SK-N-SH treated with all-trans-retinoic acid at 6 μM for 48 hours (cell line): Measurements from ENCODE around the gene SDR42E2.

Experiments
- ATAC-seq: fragments of 200-7000 bp; cut with Tn5 transposase; 3 replicates; pipeline ENCODE4 v1.9.1; 2020; ENCODE audit warnings: mild to moderate bottlenecking, moderate library complexity
- BACH2 ChIP-seq: fragments of 250-450 bp; sonication (Bioruptor Pico); IDR thresholded peaks from 2 replicates; pipeline ENCODE4 v1.9.0; 2021; ENCODE audit warnings: mild to moderate bottlenecking, borderline replicate concordance
- CSDC2 ChIP-seq: fragments of 250-450 bp; sonication (Bioruptor Pico); IDR thresholded peaks from 2 replicates; pipeline ENCODE4 v1.5.0; 2020; ENCODE audit warnings: mild to moderate bottlenecking, moderate library complexity
- ESRRG ChIP-seq: fragments of 250-450 bp; sonication (Bioruptor Pico); IDR thresholded peaks from 2 replicates; pipeline ENCODE4 v1.6.1; 2021; ENCODE audit warnings: mild to moderate bottlenecking
- GLIS3 ChIP-seq: fragments of 250-450 bp; sonication (Bioruptor Pico); IDR thresholded peaks from 2 replicates; pipeline ENCODE4 v1.5.0; 2020; ENCODE audit warnings: mild to moderate bottlenecking, moderate library complexity
- ISL1 ChIP-seq: fragments of 250-450 bp; sonication (Bioruptor Pico); IDR thresholded peaks from 2 replicates; pipeline ENCODE4 v2.1.2; 2022; ENCODE audit warnings: mild to moderate bottlenecking, moderate library complexity
- OSR1 ChIP-seq: fragments of 250-450 bp; sonication (Bioruptor Pico); IDR thresholded peaks from 2 replicates; pipeline ENCODE4 v1.8.0; 2022; ENCODE audit warnings: moderate library complexity, mild to moderate bottlenecking, inconsistent platforms
- PPARA ChIP-seq: fragments of 250-450 bp; sonication (Bioruptor Pico); IDR thresholded peaks from 2 replicates; pipeline ENCODE4 v1.5.0; 2020; ENCODE audit warnings: mild to moderate bottlenecking, borderline replicate concordance
- RARB ChIP-seq: fragments of 250-450 bp; sonication (Bioruptor Pico); IDR thresholded peaks from 2 replicates; pipeline ENCODE4 v1.8.0; 2021; ENCODE audit warnings: mild to moderate bottlenecking, moderate library complexity
- SNAI2 ChIP-seq: fragments of 250-450 bp; sonication (Bioruptor Pico); IDR thresholded peaks from 2 replicates; pipeline ENCODE4 v1.5.0; 2020; ENCODE audit warnings: mild to moderate bottlenecking, moderate library complexity
- TCF4 ChIP-seq: fragments of 250-450 bp; sonication (Bioruptor Pico); IDR thresholded peaks from 2 replicates; pipeline ENCODE4 v1.8.0; 2021; ENCODE audit warnings: mild to moderate bottlenecking, moderate library complexity, borderline replicate concordance
- TOX ChIP-seq: fragments of 250-450 bp; sonication (Bioruptor Pico); IDR thresholded peaks from 2 replicates; pipeline ENCODE4 v1.8.0; 2021; ENCODE audit warnings: mild to moderate bottlenecking, moderate library complexity, borderline replicate concordance
- ZC3H10 ChIP-seq: fragments of 250-450 bp; sonication (Bioruptor Pico); IDR thresholded peaks from 2 replicates; pipeline ENCODE4 v1.5.1; 2021; ENCODE audit warnings: mild to moderate bottlenecking, moderate library complexity
- ZFP3 ChIP-seq: fragments of 250-450 bp; sonication (Bioruptor Pico); IDR thresholded peaks from 2 replicates; pipeline ENCODE4 v1.5.0; 2020; ENCODE audit warnings: mild to moderate bottlenecking, moderate library complexity
- ZFP30 ChIP-seq: fragments of 450-650 bp; formaldehyde crosslinking; IDR thresholded peaks from 2 replicates; pipeline ENCODE4 v1.5.0; 2022; ENCODE audit warnings: mild to moderate bottlenecking, moderate library complexity
- ZNF565 ChIP-seq: fragments of 450-650 bp; formaldehyde crosslinking; conservative IDR thresholded peaks from 2 replicates; pipeline ENCODE4 v1.5.0; 2020; ENCODE audit warnings: low read depth, mild to moderate bottlenecking, moderate library complexity
- ZNF70 ChIP-seq: fragments of 450-650 bp; formaldehyde crosslinking; IDR thresholded peaks from 2 replicates; pipeline ENCODE4 v1.5.0; 2020; ENCODE audit warnings: mild to moderate bottlenecking, moderate library complexity
- ZNF8 ChIP-seq: fragments of 450-650 bp; formaldehyde crosslinking; IDR thresholded peaks from 2 replicates; pipeline ENCODE4 v1.5.0; 2020; ENCODE audit warnings: mild to moderate bottlenecking, moderate library complexity
- TF ChIP-seq, protein P1 (sequence below): fragments of 250-450 bp; sonication (Bioruptor Pico); IDR thresholded peaks from 2 replicates; pipeline ENCODE4 v1.5.1; 2021; ENCODE audit warnings: mild to moderate bottlenecking, moderate library complexity
- TF ChIP-seq, protein P2 (sequence below): fragments of 250-450 bp; sonication (Bioruptor Pico); IDR thresholded peaks from 2 replicates; pipeline ENCODE4 v1.5.0; 2020; ENCODE audit warnings: mild to moderate bottlenecking, moderate library complexity
- TF ChIP-seq, protein P3 (sequence below): fragments of 250-450 bp; sonication (Bioruptor Pico); IDR thresholded peaks from 2 replicates; pipeline ENCODE4 v1.5.1; 2020; ENCODE audit warnings: low read depth, mild to moderate bottlenecking, moderate library complexity
- TF ChIP-seq, protein P4 (sequence below): fragments of 250-450 bp; sonication (Bioruptor Pico); IDR thresholded peaks from 2 replicates; pipeline ENCODE4 v1.8.0; 2021; ENCODE audit warnings: low read depth, mild to moderate bottlenecking, moderate library complexity, borderline replicate concordance

Gene SDR42E2

DNA sequence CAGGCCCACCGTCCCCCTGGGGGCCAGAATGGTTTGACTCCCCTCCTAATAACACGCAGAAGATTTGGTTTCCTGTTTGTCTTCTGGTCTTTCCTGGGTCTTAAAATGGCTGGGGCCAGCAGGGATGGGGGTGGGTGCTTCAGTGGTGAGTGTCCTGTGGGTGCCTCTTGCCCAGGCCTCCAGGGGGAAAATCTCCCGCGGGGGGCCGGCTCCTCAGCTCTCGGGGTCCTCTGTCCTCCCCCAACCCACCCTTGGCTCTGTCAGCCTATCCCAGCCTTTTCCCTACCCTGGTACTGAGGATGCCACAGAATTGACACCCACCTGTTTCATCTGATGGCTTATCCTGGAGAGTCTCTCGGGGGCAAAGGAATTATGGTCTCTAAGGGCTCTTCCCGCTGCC is 23.8 kb upstream of the SDR42E2 start:
- TF ChIP-seq PPARA (CRISPR knock-in tag), result no peak
- no peak for TF ChIP-seq TOX (CRISPR knock-in tag)
- no peak for TF ChIP-seq ZNF8 (CRISPR knock-in tag)
- TF ChIP-seq BACH2 (CRISPR knock-in tag), result no peak
- no peak for TF ChIP-seq ZC3H10 (CRISPR knock-in tag)
- TF ChIP-seq, protein P1, sequence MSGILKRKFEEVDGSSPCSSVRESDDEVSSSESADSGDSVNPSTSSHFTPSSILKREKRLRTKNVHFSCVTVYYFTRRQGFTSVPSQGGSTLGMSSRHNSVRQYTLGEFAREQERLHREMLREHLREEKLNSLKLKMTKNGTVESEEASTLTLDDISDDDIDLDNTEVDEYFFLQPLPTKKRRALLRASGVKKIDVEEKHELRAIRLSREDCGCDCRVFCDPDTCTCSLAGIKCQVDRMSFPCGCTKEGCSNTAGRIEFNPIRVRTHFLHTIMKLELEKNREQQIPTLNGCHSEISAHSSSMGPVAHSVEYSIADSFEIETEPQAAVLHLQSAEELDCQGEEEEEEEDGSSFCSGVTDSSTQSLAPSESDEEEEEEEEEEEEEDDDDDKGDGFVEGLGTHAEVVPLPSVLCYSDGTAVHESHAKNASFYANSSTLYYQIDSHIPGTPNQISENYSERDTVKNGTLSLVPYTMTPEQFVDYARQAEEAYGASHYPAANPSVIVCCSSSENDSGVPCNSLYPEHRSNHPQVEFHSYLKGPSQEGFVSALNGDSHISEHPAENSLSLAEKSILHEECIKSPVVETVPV (CRISPR knock-in tag), result no peak
- ATAC-seq, result no peak

DNA sequence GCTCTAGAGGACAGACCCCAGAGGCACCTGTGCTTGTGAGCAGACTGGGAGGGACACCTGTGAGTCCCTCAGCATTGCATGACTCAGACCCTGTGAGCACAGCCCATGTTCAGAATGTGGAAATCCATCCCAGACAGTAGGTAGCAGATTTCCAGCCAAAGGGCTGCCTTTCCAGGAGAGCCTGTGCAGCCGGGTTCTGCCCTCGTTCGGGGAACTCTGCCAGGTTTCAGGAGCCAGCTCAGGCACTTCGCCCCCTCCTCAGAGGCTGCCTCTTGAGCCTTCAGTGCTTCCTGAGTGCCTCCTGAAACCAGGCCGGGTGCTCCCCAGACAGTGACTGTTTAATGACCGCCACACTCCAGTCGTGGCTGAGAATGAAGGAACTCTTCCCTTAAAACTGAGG is 23.3 kb upstream of the SDR42E2 start:
- ATAC-seq, result no peak
- TF ChIP-seq, protein P2, sequence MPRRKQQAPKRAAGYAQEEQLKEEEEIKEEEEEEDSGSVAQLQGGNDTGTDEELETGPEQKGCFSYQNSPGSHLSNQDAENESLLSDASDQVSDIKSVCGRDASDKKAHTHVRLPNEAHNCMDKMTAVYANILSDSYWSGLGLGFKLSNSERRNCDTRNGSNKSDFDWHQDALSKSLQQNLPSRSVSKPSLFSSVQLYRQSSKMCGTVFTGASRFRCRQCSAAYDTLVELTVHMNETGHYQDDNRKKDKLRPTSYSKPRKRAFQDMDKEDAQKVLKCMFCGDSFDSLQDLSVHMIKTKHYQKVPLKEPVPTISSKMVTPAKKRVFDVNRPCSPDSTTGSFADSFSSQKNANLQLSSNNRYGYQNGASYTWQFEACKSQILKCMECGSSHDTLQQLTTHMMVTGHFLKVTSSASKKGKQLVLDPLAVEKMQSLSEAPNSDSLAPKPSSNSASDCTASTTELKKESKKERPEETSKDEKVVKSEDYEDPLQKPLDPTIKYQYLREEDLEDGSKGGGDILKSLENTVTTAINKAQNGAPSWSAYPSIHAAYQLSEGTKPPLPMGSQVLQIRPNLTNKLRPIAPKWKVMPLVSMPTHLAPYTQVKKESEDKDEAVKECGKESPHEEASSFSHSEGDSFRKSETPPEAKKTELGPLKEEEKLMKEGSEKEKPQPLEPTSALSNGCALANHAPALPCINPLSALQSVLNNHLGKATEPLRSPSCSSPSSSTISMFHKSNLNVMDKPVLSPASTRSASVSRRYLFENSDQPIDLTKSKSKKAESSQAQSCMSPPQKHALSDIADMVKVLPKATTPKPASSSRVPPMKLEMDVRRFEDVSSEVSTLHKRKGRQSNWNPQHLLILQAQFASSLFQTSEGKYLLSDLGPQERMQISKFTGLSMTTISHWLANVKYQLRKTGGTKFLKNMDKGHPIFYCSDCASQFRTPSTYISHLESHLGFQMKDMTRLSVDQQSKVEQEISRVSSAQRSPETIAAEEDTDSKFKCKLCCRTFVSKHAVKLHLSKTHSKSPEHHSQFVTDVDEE (CRISPR knock-in tag), result no peak
- TF ChIP-seq, protein P3, sequence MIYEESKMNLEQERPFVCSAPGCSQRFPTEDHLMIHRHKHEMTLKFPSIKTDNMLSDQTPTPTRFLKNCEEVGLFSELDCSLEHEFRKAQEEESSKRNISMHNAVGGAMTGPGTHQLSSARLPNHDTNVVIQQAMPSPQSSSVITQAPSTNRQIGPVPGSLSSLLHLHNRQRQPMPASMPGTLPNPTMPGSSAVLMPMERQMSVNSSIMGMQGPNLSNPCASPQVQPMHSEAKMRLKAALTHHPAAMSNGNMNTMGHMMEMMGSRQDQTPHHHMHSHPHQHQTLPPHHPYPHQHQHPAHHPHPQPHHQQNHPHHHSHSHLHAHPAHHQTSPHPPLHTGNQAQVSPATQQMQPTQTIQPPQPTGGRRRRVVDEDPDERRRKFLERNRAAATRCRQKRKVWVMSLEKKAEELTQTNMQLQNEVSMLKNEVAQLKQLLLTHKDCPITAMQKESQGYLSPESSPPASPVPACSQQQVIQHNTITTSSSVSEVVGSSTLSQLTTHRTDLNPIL (CRISPR knock-in tag), result no peak
- TF ChIP-seq RARB (CRISPR knock-in tag), result no peak
- no peak for TF ChIP-seq TCF4 (CRISPR knock-in tag)
- TF ChIP-seq TOX (CRISPR knock-in tag), result no peak
- TF ChIP-seq ZFP3, result no peak
- TF ChIP-seq GLIS3, result no peak
- TF ChIP-seq OSR1, result no peak
- TF ChIP-seq, protein P4, sequence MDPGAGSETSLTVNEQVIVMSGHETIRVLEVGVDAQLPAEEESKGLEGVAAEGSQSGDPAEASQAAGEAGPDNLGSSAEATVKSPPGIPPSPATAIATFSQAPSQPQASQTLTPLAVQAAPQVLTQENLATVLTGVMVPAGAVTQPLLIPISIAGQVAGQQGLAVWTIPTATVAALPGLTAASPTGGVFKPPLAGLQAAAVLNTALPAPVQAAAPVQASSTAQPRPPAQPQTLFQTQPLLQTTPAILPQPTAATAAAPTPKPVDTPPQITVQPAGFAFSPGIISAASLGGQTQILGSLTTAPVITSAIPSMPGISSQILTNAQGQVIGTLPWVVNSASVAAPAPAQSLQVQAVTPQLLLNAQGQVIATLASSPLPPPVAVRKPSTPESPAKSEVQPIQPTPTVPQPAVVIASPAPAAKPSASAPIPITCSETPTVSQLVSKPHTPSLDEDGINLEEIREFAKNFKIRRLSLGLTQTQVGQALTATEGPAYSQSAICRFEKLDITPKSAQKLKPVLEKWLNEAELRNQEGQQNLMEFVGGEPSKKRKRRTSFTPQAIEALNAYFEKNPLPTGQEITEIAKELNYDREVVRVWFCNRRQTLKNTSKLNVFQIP, result no peak
- no peak for TF ChIP-seq ZNF8 (CRISPR knock-in tag)
- TF ChIP-seq CSDC2 (CRISPR knock-in tag), result no peak
- no peak for TF ChIP-seq BACH2 (CRISPR knock-in tag)
- no peak for TF ChIP-seq ISL1 (CRISPR knock-in tag)
- no peak for TF ChIP-seq ZNF70 (CRISPR knock-in tag)
- TF ChIP-seq PPARA (CRISPR knock-in tag), result no peak
- TF ChIP-seq ESRRG (CRISPR knock-in tag), result no peak

DNA sequence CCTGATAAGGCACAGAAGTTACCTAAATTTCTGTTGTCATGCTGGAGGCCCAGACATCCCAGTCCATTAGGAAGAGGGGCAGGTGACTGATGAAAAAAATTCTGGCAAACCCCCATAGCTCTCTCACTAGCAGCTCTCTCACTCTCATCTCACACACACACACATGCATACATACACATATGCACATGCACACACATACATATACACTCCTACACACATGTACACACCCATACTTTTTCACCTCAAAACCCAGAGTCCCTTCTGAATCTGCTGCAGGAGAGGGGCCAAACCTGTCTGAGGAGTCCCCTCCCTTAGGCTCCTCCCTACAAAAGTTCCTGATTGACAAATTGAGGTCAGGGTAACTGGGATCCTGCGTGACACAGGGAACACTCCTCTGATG is 22.6 kb upstream of the SDR42E2 start:
- TF ChIP-seq CSDC2 (CRISPR knock-in tag), result no peak
- TF ChIP-seq RARB (CRISPR knock-in tag), result no peak
- TF ChIP-seq ZNF565 (CRISPR knock-in tag), result no peak
- TF ChIP-seq ZFP3, result no peak
- no peak for TF ChIP-seq ZFP30 (CRISPR knock-in tag)
- TF ChIP-seq ESRRG (CRISPR knock-in tag), result no peak
- TF ChIP-seq, all 23 proteins: peak for 0
- no peak for ATAC-seq

DNA sequence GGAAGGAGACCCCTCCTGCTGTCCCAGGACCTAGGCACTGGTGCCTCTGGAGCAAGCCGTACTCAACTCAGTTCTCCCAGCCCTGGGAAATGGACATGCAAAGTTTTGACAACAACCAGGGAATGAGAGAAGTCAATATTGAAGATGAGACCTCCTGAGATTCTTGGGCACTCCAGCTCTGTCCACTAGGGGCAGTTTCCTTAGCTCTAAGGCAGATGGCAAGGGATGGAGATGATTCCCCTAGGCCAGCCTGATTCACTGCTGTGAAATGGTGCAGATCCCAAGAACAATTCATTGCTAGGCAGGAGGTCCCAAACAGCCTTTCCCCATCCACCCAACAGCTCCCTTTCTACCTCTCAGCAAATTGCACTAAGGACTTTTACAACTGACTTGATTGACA is 20.5 kb upstream of the SDR42E2 start:
- ATAC-seq, result peak; percentile 81
- TF ChIP-seq, protein P2 (CRISPR knock-in tag), result no peak
- TF ChIP-seq ESRRG (CRISPR knock-in tag) (no peak), PPARA (CRISPR knock-in tag) (no peak), ZNF565 (CRISPR knock-in tag) (no peak), SNAI2 (CRISPR knock-in tag) (no peak), ZNF70 (CRISPR knock-in tag) (no peak), TOX (CRISPR knock-in tag) (no peak), ZNF8 (CRISPR knock-in tag) (no peak), ZFP3 (no peak), CSDC2 (CRISPR knock-in tag) (no peak), ZFP30 (CRISPR knock-in tag) (no peak), ZC3H10 (CRISPR knock-in tag) (no peak)
- TF ChIP-seq, protein P3 (CRISPR knock-in tag), result no peak
- TF ChIP-seq, protein P1 (CRISPR knock-in tag), result no peak
